OCI-M2 (cell line): Measurements from ENCODE around the gene ARHGAP5.

ENCODE experiments used
- DNase-seq: peaks from one replicate; lab custom pipeline; 2025; ENCODE audit not compliant: unreplicated experiment; lab: John Stamatoyannopoulos, UW

Gene ARHGAP5

DNA sequence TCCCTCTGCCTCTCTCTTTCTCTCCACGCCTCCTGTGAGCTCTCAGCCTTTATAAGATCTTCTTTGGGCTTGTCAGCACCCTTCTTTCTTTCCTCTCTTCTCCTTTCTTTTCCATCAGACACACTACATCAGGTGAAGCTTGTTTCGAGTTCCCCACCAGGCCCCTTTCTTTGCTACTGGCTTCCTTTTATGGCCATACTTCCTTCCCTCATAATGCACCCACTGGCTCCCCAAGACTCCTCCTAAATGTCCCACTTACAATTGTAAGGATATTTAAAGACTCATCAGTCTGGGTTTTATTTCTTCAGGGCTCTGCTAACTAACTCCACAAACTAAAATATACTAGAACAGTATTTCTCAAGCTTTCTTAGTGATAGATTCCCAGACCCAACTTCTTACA lies 129.4 kb downstream of the ARHGAP5 start:
- DNase-seq, result no peak

DNA sequence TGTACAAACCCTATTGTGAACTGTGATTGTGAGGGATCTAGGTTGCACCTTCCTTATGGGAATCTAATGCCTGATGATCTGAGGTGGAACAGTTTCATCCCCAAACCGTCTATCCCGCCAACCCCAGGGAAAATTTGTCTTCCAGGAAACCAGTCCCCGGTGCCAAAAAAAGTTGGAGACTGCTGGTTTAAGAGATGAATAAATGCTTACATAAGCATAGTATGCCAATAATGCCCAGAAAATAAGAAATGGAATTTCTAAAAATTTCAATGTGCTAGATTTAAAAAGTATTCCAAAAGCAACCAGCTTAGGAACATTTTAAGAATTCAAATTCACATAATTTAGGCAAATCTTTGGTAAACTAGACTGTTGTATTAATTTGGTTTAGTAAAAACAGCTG lies 131.4 kb downstream of the ARHGAP5 start:
- no peak for DNase-seq
